Common myeloid progenitor, CD34-positive (primary cell): ENCODE measurements around the gene LSP1.

Experiments
- CTCF ChIA-PET: fragments of 350-600 bp; sonication (Branson Sonifier 250); formaldehyde crosslinking; loops from one replicate; lab custom pipeline; 2021; ENCODE audit warnings: antibody characterized with exemption; lab: Charles Lee
- POLR2A ChIA-PET: fragments of 350-600 bp; sonication (Branson Sonifier 250); formaldehyde crosslinking; loops from one replicate; lab custom pipeline; 2021; ENCODE audit warnings: antibody characterized with exemption; lab: Charles Lee
- DNase-seq, 3 donors: peaks; one replicate each; pipeline versions ENCODE4 v3.0.0 to v3.0.0-alpha.2; 2013
- H3K27ac ChIP-seq, 2 experiments: 1 replicate in 1 of 2; 2 replicates in 1 of 2; pipeline ENCODE4 v1.7.0; 2013; ENCODE audit warnings: inconsistent platforms in 2 of 2, low read length in 2 of 2, mild to moderate bottlenecking in 2 of 2, low read depth in 1 of 2, moderate library complexity in 1 of 2; ENCODE audit not compliant: severe bottlenecking in 2 of 2, insufficient read depth in 1 of 2, poor library complexity in 1 of 2
- H3K27me3 ChIP-seq, 5 experiments: replicated peaks in 2 of 5; 1 replicate in 3 of 5; 2 replicates in 2 of 5; pipeline versions ENCODE4 v1.6.1 to v1.7.0; 2013; ENCODE audit warnings: low read length in 4 of 5, mild to moderate bottlenecking in 2 of 5, moderate library complexity in 2 of 5, inconsistent platforms in 1 of 5; ENCODE audit not compliant: insufficient read depth in 5 of 5, control insufficient read depth in 4 of 5
- H3K36me3 ChIP-seq, 4 experiments: 1 replicate in 2 of 4; 2 replicates in 2 of 4; pipeline versions ENCODE4 v1.6.1 to v1.7.0; 2013; ENCODE audit warnings: low read length in 3 of 4, control low read depth in 1 of 4, mild to moderate bottlenecking in 1 of 4; ENCODE audit not compliant: control insufficient read depth in 4 of 4, insufficient read depth in 4 of 4
- H3K4me1 ChIP-seq, 4 experiments: 1 replicate in 3 of 4; 2 replicates in 1 of 4; pipeline versions ENCODE4 v1.6.1 to v1.7.1; 2013; ENCODE audit warnings: low read length in 3 of 4, mild to moderate bottlenecking in 3 of 4, control low read depth in 1 of 4, inconsistent platforms in 1 of 4, moderate library complexity in 1 of 4; ENCODE audit not compliant: control insufficient read depth in 4 of 4, insufficient read depth in 4 of 4; ENCODE audit errors: control extremely low read depth in 1 of 4
- H3K4me3 ChIP-seq, 7 experiments: 1 replicate in 4 of 7; 2 replicates in 3 of 7; pipeline versions ENCODE4 v1.5.1 to v1.7.0; 2013; ENCODE audit warnings: mild to moderate bottlenecking in 7 of 7, low read length in 6 of 7, moderate library complexity in 6 of 7, inconsistent platforms in 2 of 7, low read depth in 2 of 7, control low read depth in 1 of 7; ENCODE audit not compliant: insufficient read depth in 4 of 7, control insufficient read depth in 1 of 7; ENCODE audit errors: extremely low read depth in 1 of 7
- H3K9me3 ChIP-seq, 5 experiments: 1 replicate in 4 of 5; 2 replicates in 1 of 5; pipeline versions ENCODE4 v1.6.1 to v1.7.1; 2013; ENCODE audit warnings: low read length in 4 of 5, mild to moderate bottlenecking in 2 of 5, inconsistent platforms in 1 of 5, low read depth in 1 of 5, moderate library complexity in 1 of 5; ENCODE audit not compliant: control insufficient read depth in 4 of 5, insufficient read depth in 2 of 5; ENCODE audit errors: control extremely low read depth in 1 of 5
- WGBS: methylation state at CpG from one replicate; pipeline ENCODE4 v1.1.5; 2013; ENCODE audit not compliant: insufficient coverage; 5-methylcytosine and 5-hydroxymethylcytosine counted together

The LSP1 gene

GRCh38 chr11:1864831-1865665 lies 12.2 kb downstream of the LSP1 start:
- CTCF ChIA-PET: interaction anchor here (1.4 kb wide), 1 partner anchor 17 kb away, joined by 3 read pairs; no protein-coding TSS in a partner anchor
- Histone ChIP-seq H3K27me3 (no peaks in the 10 kb centered on the region), H3K27ac (no peak overlapping the region), H3K36me3 (peaks cover 0 to 17% (median 6%) of the 10 kb centered on the region in 4 experiments), H3K4me3 (no peak overlapping the region), H3K4me1 (peaks cover 0 to 19% (median 14%) of the 10 kb centered on the region in 4 experiments), H3K9me3 (no peaks in the 10 kb centered on the region)
- 90% methylated on average over 22 of the region's 30 CpGs for WGBS
- POLR2A ChIA-PET: no interaction called here
- no peak for DNase-seq

GRCh38 chr11:1866226-1866625 lies 13.3 kb downstream of the LSP1 start:
- Histone ChIP-seq H3K4me3 (no peak overlapping the region), H3K27ac (no peak overlapping the region), H3K9me3 (no peaks in the 10 kb centered on the region), H3K36me3 (peaks cover 0 to 17% (median 6%) of the 10 kb centered on the region in 4 experiments), H3K27me3 (no peaks in the 10 kb centered on the region), H3K4me1 (peaks cover 0 to 21% (median 14%) of the 10 kb centered on the region in 4 experiments)
- no peak for DNase-seq
- 91% methylated on average over 6 of the region's 8 CpGs for WGBS
- ChIA-PET CTCF (interaction anchor here (0.7 to 2.1 kb wide), 3 partner anchors 16 to 133 kb away, joined by 3 to 10 read pairs (median 3); no protein-coding TSS in a partner anchor), POLR2A (interaction anchor here (0.6 kb wide), 1 partner anchor 1967 kb away, joined by 3 read pairs; no protein-coding TSS in a partner anchor)

GRCh38 chr11:1866776-1867175 lies 13.9 kb downstream of the LSP1 start:
- 95% methylated on average over 13 of the region's 15 CpGs for WGBS
- Histone ChIP-seq H3K9me3 (no peaks in the 10 kb centered on the region), H3K27ac (no peak overlapping the region), H3K4me3 (no peak overlapping the region), H3K4me1 (peaks cover 0 to 21% (median 14%) of the 10 kb centered on the region in 4 experiments), H3K36me3 (peaks cover 0 to 17% (median 6%) of the 10 kb centered on the region in 4 experiments), H3K27me3 (no peaks in the 10 kb centered on the region)
- CTCF ChIA-PET: interaction anchor here (1.1 to 2.1 kb wide), 3 partner anchors 15 to 84 kb away, joined by 3 to 10 read pairs (median 3); no protein-coding TSS in a partner anchor
- POLR2A ChIA-PET: no interaction called here
- no peak for DNase-seq

- 97% methylated on average over 4 of the region's 8 CpGs for WGBS
- ChIA-PET CTCF (interaction anchor here (1.5 to 2.1 kb wide), 2 partner anchors 15 to 17 kb away, joined by 3 to 10 read pairs; no protein-coding TSS in a partner anchor), POLR2A (no interaction called here)
- peaks cover 0 to 21% (median 14%) of the 10 kb centered on the region in 4 experiments for H3K4me1 ChIP-seq
- DNase-seq: no peak
- H3K9me3 ChIP-seq: no peaks in the 10 kb centered on the region
- H3K27me3 ChIP-seq: no peaks in the 10 kb centered on the region
- H3K4me3 ChIP-seq: no peak overlapping the region
- H3K27ac ChIP-seq: no peak overlapping the region
- H3K36me3 ChIP-seq: peaks cover 0 to 16% (median 6%) of the 10 kb centered on the region in 4 experiments
These were observed 14.5 kb downstream of the LSP1 start for GRCh38 chr11:1867381-1867780.

GRCh38 chr11:1868056-1868635 lies 15.3 kb downstream of the LSP1 start:
- WGBS: 96% methylated on average over 6 of the region's 14 CpGs
- ChIA-PET POLR2A (no interaction called here), CTCF (interaction anchor here (0.7 to 1.5 kb wide), 2 partner anchors 18 to 34 kb away, joined by 3 read pairs; no protein-coding TSS in a partner anchor)
- Histone ChIP-seq H3K27me3 (no peaks in the 10 kb centered on the region), H3K4me1 (peaks cover 0 to 22% (median 16%) of the 10 kb centered on the region in 4 experiments), H3K9me3 (no peaks in the 10 kb centered on the region), H3K27ac (no peak overlapping the region), H3K4me3 (no peak overlapping the region), H3K36me3 (peaks cover 0 to 11% (median 5%) of the 10 kb centered on the region in 4 experiments)
- DNase-seq: no peak

- Histone ChIP-seq H3K4me1 (peaks cover 0 to 16% (median 11%) of the 10 kb centered on the region in 4 experiments), H3K27ac (no peak overlapping the region), H3K4me3 (no peak overlapping the region), H3K27me3 (no peaks in the 10 kb centered on the region), H3K36me3 (peaks cover 0 to 11% (median 4%) of the 10 kb centered on the region in 4 experiments), H3K9me3 (no peaks in the 10 kb centered on the region)
- WGBS: 88% methylated on average over 22 of the region's 25 CpGs
- no peak for DNase-seq
- ChIA-PET CTCF (interaction anchor here (0.7 kb wide), 1 partner anchor 35 kb away, joined by 3 read pairs; no protein-coding TSS in a partner anchor), POLR2A (interaction anchor here (0.7 kb wide), 1 partner anchor 124 kb away, joined by 3 read pairs; no protein-coding TSS in a partner anchor)
These were observed 15.9 kb downstream of the LSP1 start for GRCh38 chr11:1868636-1869291.
